Nephron progenitor cell (in vitro differentiated cells): ENCODE data around the gene PRPF6.

Experiments
- DNase-seq: peaks from one replicate; pipeline ENCODE4 v3.0.0; 2021
- H3K27ac Mint-ChIP-seq: 2 replicates; pipeline ENCODE4 v1.8.0; 2021; ENCODE audit warnings: mild to moderate bottlenecking, moderate library complexity, mixed read lengths
- H3K27me3 Mint-ChIP-seq: 2 replicates; pipeline ENCODE4 v1.8.0; 2021; ENCODE audit warnings: mild to moderate bottlenecking, low read depth, mixed read lengths; ENCODE audit not compliant: poor library complexity
- H3K36me3 Mint-ChIP-seq: 2 replicates; pipeline ENCODE4 v1.8.0; 2021; ENCODE audit warnings: low read depth, mixed read lengths
- H3K4me1 Mint-ChIP-seq: 2 replicates; pipeline ENCODE4 v1.8.0; 2021; ENCODE audit warnings: mixed read lengths
- H3K4me3 Mint-ChIP-seq: 2 replicates; pipeline ENCODE4 v1.8.0; 2021; ENCODE audit warnings: mild to moderate bottlenecking, moderate library complexity, mixed read lengths
- H3K9me3 Mint-ChIP-seq: 2 replicates; pipeline ENCODE4 v1.8.0; 2021; ENCODE audit warnings: mild to moderate bottlenecking, moderate library complexity, mixed read lengths
- TF ChIP-seq, protein P1 (sequence below): fragments of 200-600 bp; sonication (generic); IDR thresholded peaks from 2 replicates; pipeline ENCODE4 v1.5.0; 2021; ENCODE audit warnings: antibody characterized with exemption

The PRPF6 gene

DNA sequence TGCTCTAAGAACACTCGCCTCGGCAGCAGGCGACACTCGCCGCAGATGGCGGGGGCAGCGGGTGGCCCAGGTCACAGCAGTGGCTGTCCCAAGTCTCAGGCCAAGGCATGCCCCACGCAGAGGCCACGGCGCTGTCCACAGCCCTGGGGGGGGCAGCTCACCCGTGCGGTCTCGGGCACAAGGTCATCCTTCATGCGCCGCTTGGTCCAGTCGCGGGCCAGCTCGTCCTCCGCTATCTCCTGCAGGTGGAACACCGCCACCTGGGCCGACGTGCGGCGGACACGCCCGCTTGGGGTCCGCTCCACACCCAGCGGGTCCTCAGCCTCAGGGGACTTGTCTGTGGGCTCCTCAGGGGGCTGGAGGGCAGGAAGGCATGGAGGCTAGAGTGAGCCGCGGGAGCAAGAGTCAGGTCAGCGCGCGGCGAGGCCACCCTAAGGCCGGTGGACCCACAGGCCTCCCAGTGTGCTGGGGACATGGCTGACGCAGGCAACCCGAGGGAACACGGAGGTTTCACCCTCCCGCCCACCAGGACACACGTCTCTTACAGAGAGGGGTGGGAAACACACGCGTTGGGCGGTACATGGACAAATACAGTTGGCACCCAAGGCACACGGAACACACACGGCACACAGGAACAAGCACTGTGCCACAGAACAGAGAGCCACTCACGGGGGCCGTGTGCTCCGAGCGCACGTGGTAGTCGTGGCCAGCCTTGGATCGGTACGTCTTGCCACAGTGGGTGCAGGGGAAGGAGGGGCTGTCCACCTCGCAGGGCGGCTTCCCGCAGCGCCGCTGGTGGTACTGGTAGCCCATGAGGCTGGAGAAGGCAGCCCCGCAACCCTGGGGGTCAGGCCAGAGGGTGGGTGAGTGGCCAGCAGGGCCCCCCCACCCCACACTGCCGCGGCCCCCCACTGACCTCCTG, 18.2 kb upstream of the PRPF6 start:
- TF ChIP-seq, protein P1, sequence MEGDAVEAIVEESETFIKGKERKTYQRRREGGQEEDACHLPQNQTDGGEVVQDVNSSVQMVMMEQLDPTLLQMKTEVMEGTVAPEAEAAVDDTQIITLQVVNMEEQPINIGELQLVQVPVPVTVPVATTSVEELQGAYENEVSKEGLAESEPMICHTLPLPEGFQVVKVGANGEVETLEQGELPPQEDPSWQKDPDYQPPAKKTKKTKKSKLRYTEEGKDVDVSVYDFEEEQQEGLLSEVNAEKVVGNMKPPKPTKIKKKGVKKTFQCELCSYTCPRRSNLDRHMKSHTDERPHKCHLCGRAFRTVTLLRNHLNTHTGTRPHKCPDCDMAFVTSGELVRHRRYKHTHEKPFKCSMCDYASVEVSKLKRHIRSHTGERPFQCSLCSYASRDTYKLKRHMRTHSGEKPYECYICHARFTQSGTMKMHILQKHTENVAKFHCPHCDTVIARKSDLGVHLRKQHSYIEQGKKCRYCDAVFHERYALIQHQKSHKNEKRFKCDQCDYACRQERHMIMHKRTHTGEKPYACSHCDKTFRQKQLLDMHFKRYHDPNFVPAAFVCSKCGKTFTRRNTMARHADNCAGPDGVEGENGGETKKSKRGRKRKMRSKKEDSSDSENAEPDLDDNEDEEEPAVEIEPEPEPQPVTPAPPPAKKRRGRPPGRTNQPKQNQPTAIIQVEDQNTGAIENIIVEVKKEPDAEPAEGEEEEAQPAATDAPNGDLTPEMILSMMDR: no peak
- no peak for DNase-seq
- H3K9me3 Mint-ChIP-seq: peaks cover 4% of the 10 kb centered on the region

DNA sequence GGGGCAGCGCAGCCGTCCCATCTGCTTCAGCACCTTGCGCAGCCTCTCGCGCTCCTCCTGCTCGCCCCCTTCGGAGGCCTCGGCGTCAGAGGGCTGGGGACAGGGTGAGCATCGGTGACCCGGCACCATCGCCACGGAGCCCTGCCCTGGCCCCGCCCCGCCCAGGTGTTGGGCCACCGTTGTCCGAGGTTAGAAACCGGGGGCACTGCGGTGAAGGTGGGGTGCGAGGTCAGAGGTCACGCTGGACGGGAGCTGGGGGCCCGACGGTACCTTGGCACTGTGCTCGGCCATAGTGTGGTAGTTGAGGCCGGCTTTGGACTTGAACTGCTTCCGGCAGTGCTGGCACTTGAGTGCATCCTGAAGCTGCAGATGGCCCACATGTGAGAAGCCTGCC, 17.6 kb upstream of the PRPF6 start:
- Mint-ChIP-seq H3K4me3 (no peak overlapping the region), H3K27me3 (peaks cover 3% of the 10 kb centered on the region), H3K4me1 (peaks cover 8% of the 10 kb centered on the region), H3K27ac (no peak overlapping the region), H3K9me3 (peaks cover 4% of the 10 kb centered on the region), H3K36me3 (peaks cover 19% of the 10 kb centered on the region)
- no peak for DNase-seq
- TF ChIP-seq, protein P1: no peak

More for the DNA sequence above, 18.2 kb upstream of the PRPF6 start:
- peaks cover 15% of the 10 kb centered on the region for H3K4me1 Mint-ChIP-seq
- H3K27ac Mint-ChIP-seq: no peak overlapping the region
- peaks cover 3% of the 10 kb centered on the region for H3K27me3 Mint-ChIP-seq
- no peak overlapping the region for H3K4me3 Mint-ChIP-seq
- peaks cover 19% of the 10 kb centered on the region for H3K36me3 Mint-ChIP-seq

DNA sequence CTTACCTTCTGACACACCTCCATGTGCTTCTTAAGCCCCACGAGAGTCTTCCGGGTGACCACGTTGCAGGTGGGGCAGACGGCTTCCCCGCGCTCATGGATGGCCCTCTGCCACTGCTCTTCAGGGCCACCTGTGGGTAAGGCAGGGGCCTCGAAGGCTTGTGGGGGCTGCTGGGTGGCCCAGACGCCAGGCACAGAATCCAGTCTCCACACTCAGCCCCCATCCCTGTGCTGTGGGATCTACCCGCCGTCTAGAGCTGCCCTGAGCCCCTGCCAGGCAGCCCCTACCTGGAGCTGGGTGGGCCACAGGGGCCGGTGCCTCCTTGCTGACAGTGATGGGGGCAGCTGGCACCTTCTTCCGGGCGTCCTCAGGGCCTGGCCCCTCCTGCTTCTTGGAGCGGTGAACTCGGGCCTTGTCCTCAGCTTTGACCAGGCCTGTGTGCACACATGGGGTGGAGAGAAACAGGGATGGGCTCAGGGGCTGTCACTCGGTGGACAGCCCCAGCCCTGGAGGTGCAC, 17.1 kb upstream of the PRPF6 start:
- Mint-ChIP-seq H3K36me3 (peaks cover 19% of the 10 kb centered on the region), H3K27ac (no peak overlapping the region), H3K4me3 (no peak overlapping the region), H3K4me1 (peaks cover 3% of the 10 kb centered on the region), H3K9me3 (peaks cover 4% of the 10 kb centered on the region), H3K27me3 (peaks cover 3% of the 10 kb centered on the region)
- TF ChIP-seq, protein P1: no peak
- no peak for DNase-seq

DNA sequence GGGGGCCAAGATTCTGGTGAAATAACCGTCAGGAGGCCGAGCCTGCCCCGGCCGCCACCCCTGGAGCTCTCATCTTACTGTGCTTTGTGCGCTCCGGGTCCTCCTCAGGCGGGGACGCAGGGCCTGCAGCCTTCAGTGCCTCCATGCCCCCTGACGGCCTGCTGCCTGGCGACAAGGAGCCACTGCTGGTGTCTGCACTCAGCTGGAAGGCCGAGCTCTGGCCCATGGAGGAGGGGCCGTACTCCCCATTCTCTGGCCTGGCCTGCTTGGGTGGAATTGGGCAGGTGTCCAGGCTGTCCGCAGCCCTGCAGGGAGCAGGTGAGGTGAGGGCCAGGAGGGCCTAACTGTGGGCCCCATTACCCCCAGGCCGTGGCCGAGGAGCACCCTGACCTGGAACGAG, 16.5 kb upstream of the PRPF6 start:
- H3K36me3 Mint-ChIP-seq: peaks cover 19% of the 10 kb centered on the region
- TF ChIP-seq, protein P1: no peak

DNA sequence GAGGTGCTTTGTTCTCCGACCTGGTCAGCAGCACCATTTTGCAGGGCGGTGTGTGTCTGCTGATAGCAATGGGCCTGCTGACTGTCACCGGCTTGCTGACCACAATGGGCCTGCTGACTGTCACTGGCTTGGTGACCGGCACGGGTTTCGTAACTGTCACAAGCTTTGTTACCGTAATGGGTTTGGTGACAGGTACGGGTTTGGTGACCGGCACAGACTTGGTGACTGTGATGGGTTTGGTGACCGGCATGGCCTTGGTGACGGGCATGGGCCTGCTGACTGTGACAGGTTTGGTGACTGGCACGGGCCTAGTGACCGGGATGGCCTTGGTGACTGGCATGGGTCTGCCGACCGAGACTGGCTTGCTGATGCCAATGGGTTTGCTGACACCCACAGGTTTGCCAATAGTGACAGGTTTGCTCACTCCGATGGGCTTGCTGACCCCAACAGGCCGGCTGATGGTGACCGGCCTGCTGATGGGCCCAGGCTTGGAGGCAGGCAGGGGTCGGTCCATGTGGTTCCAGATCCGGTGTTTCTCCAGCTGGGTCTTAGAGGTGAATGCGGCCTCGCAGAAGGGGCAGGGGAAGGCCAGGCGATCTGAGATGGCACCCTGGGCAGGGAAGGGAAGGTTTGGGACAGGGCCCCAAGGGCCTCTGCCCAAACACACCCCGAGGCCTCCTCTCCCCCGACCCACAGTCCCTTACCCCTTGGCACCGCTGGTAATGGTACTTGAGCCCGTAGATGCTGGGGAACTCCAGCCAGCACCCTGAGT, 14.6 kb upstream of the PRPF6 start:
- DNase-seq: peak; percentile 1
- H3K27me3 Mint-ChIP-seq: peaks cover 15% of the 10 kb centered on the region
- TF ChIP-seq, protein P1: no peak
- H3K36me3 Mint-ChIP-seq: peaks cover 19% of the 10 kb centered on the region
- no peak overlapping the region for H3K4me3 Mint-ChIP-seq
- no peak overlapping the region for H3K27ac Mint-ChIP-seq
- H3K4me1 Mint-ChIP-seq: no peaks in the 10 kb centered on the region
- H3K9me3 Mint-ChIP-seq: peaks cover 4% of the 10 kb centered on the region

More for the DNA sequence above, 16.5 kb upstream of the PRPF6 start:
- H3K27me3 Mint-ChIP-seq: peaks cover 3% of the 10 kb centered on the region
- H3K27ac Mint-ChIP-seq: no peak overlapping the region
- no peak overlapping the region for H3K4me3 Mint-ChIP-seq
- no peak for DNase-seq
- no peaks in the 10 kb centered on the region for H3K4me1 Mint-ChIP-seq
- H3K9me3 Mint-ChIP-seq: peaks cover 4% of the 10 kb centered on the region
